ENCODE measurements around the gene COTL1.

COTL1 gene

GRCh38 chr16:84640145-84640544 lies 22.3 kb upstream of the COTL1 start:
- Histone ChIP-seq H3K4me1 (ENCODE audit: low read length) (peaks cover 15% of the 10 kb centered on the region), H3K27ac (ENCODE audit: low read length) (no peak overlapping the region), H2AFZ (ENCODE audit: low read length) (no peak overlapping the region)

GRCh38 chr16:84638231-84638806 lies 20.4 kb upstream of the COTL1 start:
- no peaks in the 10 kb centered on the region for H3K79me2 ChIP-seq (ENCODE audit: low read length)
- no peaks in the 10 kb centered on the region for H4K20me1 ChIP-seq (ENCODE audit: insufficient read depth, low read length)
- no peaks in the 10 kb centered on the region for H3K9me2 ChIP-seq (replicated peaks; ENCODE audit: insufficient read depth, low read length)
- H2AFZ ChIP-seq (ENCODE audit: low read length): no peak overlapping the region
- H3K36me3 ChIP-seq (replicated peaks; ENCODE audit: insufficient read depth, low read length): no peaks in the 10 kb centered on the region
- H3K4me2 ChIP-seq (ENCODE audit: low read depth, low read length): no peak overlapping the region
- H3K27ac ChIP-seq (ENCODE audit: low read length): no peak overlapping the region
- no peak overlapping the region for H3K4me3 ChIP-seq (ENCODE audit: low read length)
- H3K4me1 ChIP-seq (ENCODE audit: low read length): peaks cover 9% of the 10 kb centered on the region; the same call in 1 of the 2 replicates
- H3K9me3 ChIP-seq (replicated peaks; ENCODE audit: insufficient read depth, low read length): no peaks in the 10 kb centered on the region
- TF ChIP-seq CTCF (IDR thresholded peaks at IDR 0.05; ENCODE audit: low read length): no peak
- TF ChIP-seq EZH2 (optimal IDR thresholded peaks at IDR 0.05; ENCODE audit: low read depth, low read length): no peak
- TF ChIP-seq EZH2phosphoT487 (IDR thresholded peaks at IDR 0.05; ENCODE audit: low read length): no peak
- no peaks in the 10 kb centered on the region for H3K27me3 ChIP-seq (replicated peaks; ENCODE audit: insufficient read depth, low read length)
- H3F3A ChIP-seq (ENCODE audit: insufficient read depth, low read length): no peaks in the 10 kb centered on the region
- H3K9ac ChIP-seq (ENCODE audit: low read length): no peak overlapping the region
- DNase-seq: no peak

More at GRCh38 chr16:84640145-84640544, 22.3 kb upstream of the COTL1 start:
- Histone ChIP-seq H4K20me1 (ENCODE audit: insufficient read depth, low read length) (no peaks in the 10 kb centered on the region), H3K9me3 (replicated peaks; ENCODE audit: insufficient read depth, low read length) (no peaks in the 10 kb centered on the region), H3K27me3 (replicated peaks; ENCODE audit: insufficient read depth, low read length) (no peaks in the 10 kb centered on the region), H3K4me2 (ENCODE audit: low read depth, low read length) (no peak overlapping the region), H3K36me3 (replicated peaks; ENCODE audit: insufficient read depth, low read length) (no peaks in the 10 kb centered on the region), H3K4me3 (ENCODE audit: low read length) (no peak overlapping the region), H3K9ac (ENCODE audit: low read length) (no peak overlapping the region), H3F3A (ENCODE audit: insufficient read depth, low read length) (no peaks in the 10 kb centered on the region), H3K79me2 (ENCODE audit: low read length) (no peaks in the 10 kb centered on the region), H3K9me2 (replicated peaks; ENCODE audit: insufficient read depth, low read length) (no peaks in the 10 kb centered on the region)
- no peak for DNase-seq
- TF ChIP-seq EZH2 (optimal IDR thresholded peaks at IDR 0.05; ENCODE audit: low read depth, low read length) (no peak), CTCF (IDR thresholded peaks at IDR 0.05; ENCODE audit: low read length) (no peak), EZH2phosphoT487 (IDR thresholded peaks at IDR 0.05; ENCODE audit: low read length) (no peak)

- no peak overlapping the region for H3K4me3 ChIP-seq (ENCODE audit: low read length)
- no peaks in the 10 kb centered on the region for H3K27me3 ChIP-seq (replicated peaks; ENCODE audit: insufficient read depth, low read length)
- no peaks in the 10 kb centered on the region for H4K20me1 ChIP-seq (ENCODE audit: insufficient read depth, low read length)
- no peaks in the 10 kb centered on the region for H3K9me3 ChIP-seq (replicated peaks; ENCODE audit: insufficient read depth, low read length)
- no peaks in the 10 kb centered on the region for H3K9me2 ChIP-seq (replicated peaks; ENCODE audit: insufficient read depth, low read length)
- H3K9ac ChIP-seq (ENCODE audit: low read length): no peak overlapping the region
- no peak overlapping the region for H3K4me2 ChIP-seq (ENCODE audit: low read depth, low read length)
- H3K4me1 ChIP-seq (ENCODE audit: low read length): peaks cover 8% of the 10 kb centered on the region; the same call in 1 of the 2 replicates
- no peak overlapping the region for H3K27ac ChIP-seq (ENCODE audit: low read length)
- no peaks in the 10 kb centered on the region for H3F3A ChIP-seq (ENCODE audit: insufficient read depth, low read length)
- no peak for DNase-seq
- no peak for TF ChIP-seq CTCF (IDR thresholded peaks at IDR 0.05; ENCODE audit: low read length)
- TF ChIP-seq EZH2 (optimal IDR thresholded peaks at IDR 0.05; ENCODE audit: low read depth, low read length): no peak
- TF ChIP-seq EZH2phosphoT487 (IDR thresholded peaks at IDR 0.05; ENCODE audit: low read length): no peak
- H3K79me2 ChIP-seq (ENCODE audit: low read length): no peaks in the 10 kb centered on the region
- no peaks in the 10 kb centered on the region for H3K36me3 ChIP-seq (replicated peaks; ENCODE audit: insufficient read depth, low read length)
- no peak overlapping the region for H2AFZ ChIP-seq (ENCODE audit: low read length)
Observed at GRCh38 chr16:84637709-84638108, 19.8 kb upstream of the COTL1 start.
